Loucy (cell line): ENCODE results near the gene C1QC.

Experiments used
- CTCF ChIP-seq: fragments of 200-600 bp; sonication (generic); conservative IDR thresholded peaks from 2 replicates; pipeline ENCODE4 v1.5.1; 2014; ENCODE audit warnings: mild to moderate bottlenecking, antibody characterized with exemption, low read length
- EZH2phosphoT487 ChIP-seq: fragments of 200-600 bp; IDR thresholded peaks from 2 replicates; pipeline ENCODE4 v1.6.1; 2018; ENCODE audit warnings: antibody characterized with exemption, mild to moderate bottlenecking, moderate library complexity, borderline replicate concordance

GRCh38 chr1:22641906-22642636 is 1.4 kb upstream of the C1QC start:
- TF ChIP-seq CTCF (peak; percentile 86), EZH2phosphoT487 (no peak)
